ENCODE results near the gene MAGEA10. TPM values are rescaled to one million over a fixed set of nuclear protein-coding genes. Genes with fewer than 3 reads are reported as not detected.
"Not testable (repeated sequence)": the region's sequence is repeated elsewhere in the genome, so short reads cannot be mapped to it uniquely, and the experiment has no call there.

MAGEA10 gene
- not detected for total RNA-seq

DNA sequence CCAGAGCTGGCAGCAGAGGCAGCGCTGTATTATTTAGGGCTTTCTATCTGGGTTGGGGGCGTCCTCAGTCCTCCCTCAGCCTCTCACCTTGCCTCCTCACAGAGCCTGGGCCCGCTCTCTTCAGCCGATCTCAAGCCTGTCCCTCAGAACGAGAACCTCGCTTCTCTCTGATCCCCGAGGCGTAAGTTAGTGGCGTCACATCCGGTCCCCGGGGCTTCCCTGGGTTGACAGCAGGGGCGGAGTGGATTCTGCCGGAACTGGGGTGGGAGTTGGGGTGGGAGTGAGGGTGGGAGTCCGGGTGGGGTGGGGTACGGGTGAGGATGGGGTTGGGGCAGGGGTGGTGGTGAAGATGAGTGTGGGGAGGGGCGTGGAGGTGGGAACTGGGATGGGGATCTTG is at the start of gene MAGEA10:
TSS of gene MAGEA10 (minus strand) at position 190 of the 397 bp plus-strand sequence. CDS start 2,957 bp downstream, outside the sequence.
- Histone ChIP-seq H3K4me3 (no peak within 1 kb of the TSS), H3K36me3 (no peaks in the 10 kb centered on the region), H3K4me1 (no peaks in the 10 kb centered on the region), H3K27me3 (peaks cover 0 to 3% of the 10 kb centered on the region in 2 donors), H3K9me3 (no peaks in the 10 kb centered on the region), H3K27ac (no peak within 1 kb of the TSS)
- intact Hi-C loops (cut with DNase I; ENCODE audit: low total_unique reads), result no loop called here
- DNase-seq, result no peak
- TF ChIP-seq, protein P1, sequence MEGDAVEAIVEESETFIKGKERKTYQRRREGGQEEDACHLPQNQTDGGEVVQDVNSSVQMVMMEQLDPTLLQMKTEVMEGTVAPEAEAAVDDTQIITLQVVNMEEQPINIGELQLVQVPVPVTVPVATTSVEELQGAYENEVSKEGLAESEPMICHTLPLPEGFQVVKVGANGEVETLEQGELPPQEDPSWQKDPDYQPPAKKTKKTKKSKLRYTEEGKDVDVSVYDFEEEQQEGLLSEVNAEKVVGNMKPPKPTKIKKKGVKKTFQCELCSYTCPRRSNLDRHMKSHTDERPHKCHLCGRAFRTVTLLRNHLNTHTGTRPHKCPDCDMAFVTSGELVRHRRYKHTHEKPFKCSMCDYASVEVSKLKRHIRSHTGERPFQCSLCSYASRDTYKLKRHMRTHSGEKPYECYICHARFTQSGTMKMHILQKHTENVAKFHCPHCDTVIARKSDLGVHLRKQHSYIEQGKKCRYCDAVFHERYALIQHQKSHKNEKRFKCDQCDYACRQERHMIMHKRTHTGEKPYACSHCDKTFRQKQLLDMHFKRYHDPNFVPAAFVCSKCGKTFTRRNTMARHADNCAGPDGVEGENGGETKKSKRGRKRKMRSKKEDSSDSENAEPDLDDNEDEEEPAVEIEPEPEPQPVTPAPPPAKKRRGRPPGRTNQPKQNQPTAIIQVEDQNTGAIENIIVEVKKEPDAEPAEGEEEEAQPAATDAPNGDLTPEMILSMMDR (IDR thresholded peaks at IDR 0.05), result no peak
- TF ChIP-seq POLR2A (IDR thresholded peaks at IDR 0.05), result no peak

DNA sequence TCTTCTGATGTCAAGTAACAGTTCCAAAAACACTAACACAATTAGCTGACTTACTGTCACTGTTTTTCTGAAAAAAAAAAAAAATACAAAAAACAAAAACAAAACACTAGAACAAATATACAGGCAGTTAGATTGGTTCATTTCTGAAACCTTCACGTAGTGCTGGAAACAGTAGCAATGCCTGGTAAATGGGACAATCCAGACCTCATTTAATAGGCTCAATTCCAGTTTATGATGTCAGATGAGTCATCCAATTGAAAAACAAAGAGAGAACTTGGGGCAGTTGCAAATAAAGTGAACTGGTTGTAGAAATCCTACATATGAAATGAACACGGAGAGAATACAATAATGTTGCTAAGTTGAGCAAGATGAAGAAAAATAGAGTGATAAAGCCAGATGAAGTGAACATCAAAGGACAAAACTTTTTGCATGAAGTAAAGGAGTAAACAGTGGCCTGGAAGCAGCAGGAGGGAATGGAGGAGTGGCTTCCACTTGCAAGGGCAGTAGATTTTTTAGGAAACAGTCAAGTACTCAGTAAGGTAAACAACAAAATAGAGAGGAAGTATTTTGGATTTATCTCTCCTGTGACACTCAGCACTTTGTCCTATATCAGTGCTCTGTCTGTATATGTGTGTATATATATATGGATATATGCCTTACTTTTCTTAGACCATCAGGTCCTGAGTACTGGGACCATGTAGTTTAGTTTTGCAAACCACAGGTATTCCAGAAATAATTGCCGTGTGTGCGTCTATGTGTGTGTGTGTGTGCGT is 39.3 kb upstream of the MAGEA10 start:
- Histone ChIP-seq H3K36me3 (no peaks in the 10 kb centered on the region), H3K4me1 (no peaks in the 10 kb centered on the region), H3K27me3 (no peaks in the 10 kb centered on the region), H3K27ac (no peak overlapping the region), H3K9me3 (no peaks in the 10 kb centered on the region), H3K4me3 (no peak overlapping the region)
- TF ChIP-seq, protein P1 (IDR thresholded peaks at IDR 0.05), result no peak
- no peak for TF ChIP-seq POLR2A (IDR thresholded peaks at IDR 0.05)
- intact Hi-C loops (cut with DNase I; ENCODE audit: low total_unique reads), result no loop called here
- no peak for DNase-seq

DNA sequence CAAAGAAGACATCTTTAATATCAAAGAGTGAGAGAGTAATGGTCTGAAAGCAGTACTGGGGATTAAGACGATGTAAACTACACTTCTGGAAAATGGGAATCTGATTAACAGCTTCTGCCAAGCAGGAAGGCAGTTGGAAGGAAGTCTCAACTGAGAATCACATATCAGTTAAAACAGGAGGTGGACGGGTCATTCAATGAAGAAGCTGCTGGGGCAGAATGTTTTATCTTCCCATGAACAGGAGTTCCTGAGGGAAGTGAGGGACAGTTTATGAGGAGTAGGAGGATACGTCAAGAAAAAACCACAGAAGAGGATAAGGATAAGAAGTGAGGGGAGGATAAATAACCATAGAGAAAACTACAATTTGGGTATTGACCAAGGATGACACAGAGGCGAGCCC is 38.7 kb upstream of the MAGEA10 start:
- TF ChIP-seq, protein P1 (IDR thresholded peaks at IDR 0.05), result no peak
- no peak for TF ChIP-seq POLR2A (IDR thresholded peaks at IDR 0.05)
- Histone ChIP-seq H3K27ac (no peak overlapping the region), H3K4me3 (no peak overlapping the region), H3K9me3 (no peaks in the 10 kb centered on the region), H3K4me1 (no peaks in the 10 kb centered on the region), H3K27me3 (no peaks in the 10 kb centered on the region), H3K36me3 (no peaks in the 10 kb centered on the region)
- intact Hi-C loops (cut with DNase I; ENCODE audit: low total_unique reads), result no loop called here
- DNase-seq, result no peak

DNA sequence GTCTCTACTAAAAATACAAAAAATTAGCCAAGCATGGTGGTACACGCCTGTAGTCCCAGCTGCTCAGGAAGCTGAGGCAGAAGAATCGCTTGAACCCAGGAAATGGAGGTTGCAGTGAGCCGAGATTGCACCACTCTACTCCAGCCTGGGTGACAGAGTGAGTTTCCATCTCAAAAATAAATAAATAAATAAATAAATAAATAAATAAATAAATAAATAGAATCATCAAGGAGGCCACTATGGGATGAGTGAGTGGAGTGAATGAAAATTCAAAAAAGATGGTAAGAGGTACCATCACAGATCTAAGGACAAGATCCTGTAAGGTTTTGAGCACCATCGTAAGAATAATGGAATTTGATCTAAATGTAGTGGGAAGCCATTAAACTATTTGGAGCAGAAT is 37.5 kb upstream of the MAGEA10 start:
- H3K36me3 ChIP-seq; H3K27me3 ChIP-seq; H3K27ac ChIP-seq; DNase-seq; H3K4me1 ChIP-seq; intact Hi-C loops (cut with DNase I; ENCODE audit: low total_unique reads); H3K9me3 ChIP-seq; H3K4me3 ChIP-seq: not testable (repeated sequence)

DNA sequence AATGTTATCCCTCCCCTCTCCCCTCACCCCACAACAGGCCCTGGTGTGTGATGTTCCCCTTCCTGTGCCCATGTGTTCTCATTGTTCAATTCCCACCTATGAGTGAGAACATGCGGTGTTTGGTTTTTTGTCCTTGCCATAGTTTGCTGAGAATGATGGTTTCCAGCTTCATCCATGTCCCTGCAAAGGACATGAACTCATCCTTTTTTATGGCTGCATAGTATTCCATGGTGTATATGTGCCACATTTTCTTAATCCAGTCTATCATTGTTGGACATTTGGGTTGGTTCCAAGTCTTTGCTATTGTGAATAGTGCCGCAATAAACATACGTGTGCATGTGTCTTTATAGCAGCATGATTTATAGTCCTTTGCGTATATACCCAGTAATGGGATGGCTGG is 35.5 kb upstream of the MAGEA10 start:
- H3K27ac ChIP-seq; H3K4me3 ChIP-seq; DNase-seq; H3K9me3 ChIP-seq; H3K27me3 ChIP-seq; H3K4me1 ChIP-seq; intact Hi-C loops (cut with DNase I; ENCODE audit: low total_unique reads); H3K36me3 ChIP-seq: not testable (repeated sequence)

DNA sequence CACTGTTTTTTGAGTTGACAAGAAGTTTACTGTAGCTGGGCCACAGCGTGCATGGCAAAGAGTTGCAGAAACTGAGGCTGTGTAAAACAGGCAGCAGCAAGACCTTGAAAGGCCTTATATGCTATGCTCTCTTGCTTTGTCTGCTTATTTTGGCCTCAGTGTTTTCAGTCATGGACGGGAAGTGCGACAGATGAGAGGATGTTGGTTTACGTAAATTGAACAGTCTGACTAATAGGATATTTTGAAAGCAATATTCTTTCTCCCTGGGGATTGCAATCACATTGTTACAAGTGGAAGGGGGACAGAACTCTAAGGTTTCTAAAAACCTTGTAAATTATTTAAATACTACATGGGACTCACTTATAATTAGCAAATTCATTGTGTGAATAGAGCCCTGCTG is 32.2 kb upstream of the MAGEA10 start:
- Histone ChIP-seq H3K27me3 (no peaks in the 10 kb centered on the region), H3K4me3 (no peak overlapping the region), H3K4me1 (no peaks in the 10 kb centered on the region), H3K9me3 (no peaks in the 10 kb centered on the region), H3K36me3 (no peaks in the 10 kb centered on the region), H3K27ac (no peak overlapping the region)
- DNase-seq, result no peak
- TF ChIP-seq, protein P1 (IDR thresholded peaks at IDR 0.05), result no peak
- TF ChIP-seq POLR2A (IDR thresholded peaks at IDR 0.05), result no peak
- intact Hi-C loops (cut with DNase I; ENCODE audit: low total_unique reads), result no loop called here
